HG03097 (cell line): Measurements from ENCODE around the gene QRICH1.
A peak's percentile ranks its signal among the peaks of the same experiment; 100 is the strongest.
"Not testable (repeated sequence)": the region's sequence is repeated elsewhere in the genome, so short reads cannot be mapped to it uniquely, and the experiment has no call there.

Experiments used
- ATAC-seq: cut with Tn5 transposase; IDR thresholded peaks from one replicate; pipeline ENCODE4 v1.9.1; 2021; ENCODE audit not compliant: unreplicated experiment, low FRiP score

QRICH1 gene

GRCh38 chr3:49020330-49021212 is 73.3 kb downstream of the QRICH1 start:
- peak; percentile 1 for ATAC-seq

GRCh38 chr3:49019941-49020329 is 73.9 kb downstream of the QRICH1 start:
- ATAC-seq: no peak

- no peak for ATAC-seq
These were observed 75.2 kb downstream of the QRICH1 start for GRCh38 chr3:49018707-49019006.

GRCh38 chr3:49017971-49018706 is 75.7 kb downstream of the QRICH1 start, which contains the start of gene DALRD3:
Gene DALRD3 (minus strand): TSS chr3:49018580. CDS start chr3:49018564, 16 bp downstream.
- no peak for ATAC-seq

- no peak for ATAC-seq
These were observed 76.5 kb downstream of the QRICH1 start for GRCh38 chr3:49017229-49017970.

GRCh38 chr3:49016414-49017228 is 77.2 kb downstream of the QRICH1 start:
- no peak for ATAC-seq

GRCh38 chr3:49015765-49016164 is 78.1 kb downstream of the QRICH1 start:
- ATAC-seq: no peak

GRCh38 chr3:49015072-49015471 is 78.8 kb downstream of the QRICH1 start:
- ATAC-seq: no peak

- ATAC-seq: no peak
These were observed 79.9 kb downstream of the QRICH1 start for GRCh38 chr3:49013738-49014660.

GRCh38 chr3:49013113-49013737 is 80.6 kb downstream of the QRICH1 start:
- ATAC-seq: no peak

- ATAC-seq: no peak
These were observed 81.3 kb downstream of the QRICH1 start for GRCh38 chr3:49012441-49013017.

GRCh38 chr3:49009396-49009795 is 84.5 kb downstream of the QRICH1 start:
- ATAC-seq: no peak

GRCh38 chr3:49008627-49009026 is 85.2 kb downstream of the QRICH1 start:
- ATAC-seq: not testable (repeated sequence)

- ATAC-seq: peak; percentile 29
These were observed 85.9 kb downstream of the QRICH1 start for GRCh38 chr3:49007771-49008528.

GRCh38 chr3:49007068-49007770 is 86.7 kb downstream of the QRICH1 start, which contains the start of gene WDR6:
Gene WDR6 (plus strand): TSS chr3:49007391. CDS start chr3:49007432, 41 bp downstream.
- ATAC-seq: peak; percentile 81

- peak; percentile 1 for ATAC-seq
These were observed 87.3 kb downstream of the QRICH1 start for GRCh38 chr3:49006408-49007067.
